Neuronal stem cell (in vitro differentiated cells): Measurements from ENCODE around the gene OSBPL9.
"Not testable (repeated sequence)": the region's sequence is repeated elsewhere in the genome, so short reads cannot be mapped to it uniquely, and the experiment has no call there.

Experiments used
- DNase-seq: peaks from one replicate; pipeline ENCODE4 v3.0.0-alpha.2; 2013; ENCODE audit warnings: low spot score
- H2AFZ ChIP-seq: one replicate; pipeline ENCODE4 v1.6.1; 2013; ENCODE audit warnings: mild to moderate bottlenecking, low read length, inconsistent platforms
- H2AK5ac ChIP-seq: 2 replicates; pipeline ENCODE4 v1.6.1; 2013; ENCODE audit warnings: low read depth, mild to moderate bottlenecking, inconsistent platforms, low read length, moderate library complexity, mixed read lengths
- H2BK120ac ChIP-seq: 2 replicates; pipeline ENCODE4 v1.6.1; 2013; ENCODE audit warnings: low read depth, mild to moderate bottlenecking, inconsistent platforms, low read length, moderate library complexity, mixed read lengths
- H2BK12ac ChIP-seq: one replicate; pipeline ENCODE4 v1.6.1; 2013; ENCODE audit warnings: low read length, inconsistent platforms
- H2BK15ac ChIP-seq: 2 replicates; pipeline ENCODE4 v1.6.1; 2013; ENCODE audit warnings: mild to moderate bottlenecking, low read length, inconsistent platforms, mixed read lengths
- H2BK5ac ChIP-seq: one replicate; pipeline ENCODE4 v1.6.1; 2013; ENCODE audit warnings: inconsistent platforms, mild to moderate bottlenecking, low read length, moderate library complexity
- H3K14ac ChIP-seq: one replicate; pipeline ENCODE4 v1.6.1; 2013; ENCODE audit warnings: low read length, inconsistent platforms
- H3K18ac ChIP-seq: 2 replicates; pipeline ENCODE4 v1.6.1; 2013; ENCODE audit warnings: low read length, inconsistent platforms
- H3K23ac ChIP-seq: 2 replicates; pipeline ENCODE4 v1.6.1; 2013; ENCODE audit warnings: low read depth, mild to moderate bottlenecking, mixed read lengths, low read length, inconsistent platforms; ENCODE audit not compliant: poor library complexity
- H3K27ac ChIP-seq: replicated peaks from 3 replicates; pipeline ENCODE4 v1.5.1; 2013; ENCODE audit warnings: low read length, inconsistent platforms
- H3K27me3 ChIP-seq, 3 experiments: 2 replicates each; pipeline ENCODE4 v1.6.1; 2013; ENCODE audit warnings: low read length in 3 of 3, mild to moderate bottlenecking in 2 of 3, inconsistent platforms in 1 of 3, low read depth in 1 of 3, mixed read lengths in 1 of 3, moderate library complexity in 1 of 3; ENCODE audit not compliant: control insufficient read depth in 3 of 3, insufficient read depth in 3 of 3
- H3K36me3 ChIP-seq, 2 donors: replicated peaks in 1 of 2; 2 replicates each; pipeline ENCODE4 v1.6.1; 2013; ENCODE audit warnings: low read length in 2 of 2; ENCODE audit not compliant: control insufficient read depth in 2 of 2, insufficient read depth in 2 of 2
- H3K4ac ChIP-seq: 2 replicates; pipeline ENCODE4 v1.6.1; 2013; ENCODE audit warnings: inconsistent platforms, mild to moderate bottlenecking, low read length, moderate library complexity
- H3K4me1 ChIP-seq, 2 donors: 1 replicate in 1 of 2; 2 replicates in 1 of 2; pipeline ENCODE4 v1.6.1; 2013; ENCODE audit warnings: low read length in 2 of 2, low read depth in 1 of 2; ENCODE audit not compliant: control insufficient read depth in 2 of 2, insufficient read depth in 1 of 2
- H3K4me2 ChIP-seq: one replicate; pipeline ENCODE4 v1.6.1; 2013; ENCODE audit warnings: mild to moderate bottlenecking, low read length, inconsistent platforms; ENCODE audit not compliant: insufficient read depth, poor library complexity, severe bottlenecking
- H3K4me3 ChIP-seq, 2 donors: 2 replicates each; pipeline ENCODE4 v1.5.1; 2013; ENCODE audit warnings: low read length in 2 of 2, mild to moderate bottlenecking in 2 of 2, inconsistent platforms in 1 of 2, moderate library complexity in 1 of 2
- H3K79me1 ChIP-seq: one replicate; pipeline ENCODE4 v1.6.1; 2013; ENCODE audit warnings: low read depth, mild to moderate bottlenecking, inconsistent platforms, low read length, moderate library complexity
- H3K9ac ChIP-seq: one replicate; pipeline ENCODE4 v1.6.1; 2013; ENCODE audit warnings: mild to moderate bottlenecking, low read depth, low read length, inconsistent platforms; ENCODE audit not compliant: poor library complexity
- H3K9me3 ChIP-seq, 2 donors: replicated peaks in 1 of 2; 2 replicates each; pipeline versions ENCODE3 to v1.6.1; 2013; ENCODE audit warnings: low read length in 2 of 2, mild to moderate bottlenecking in 2 of 2, inconsistent platforms in 1 of 2, low read depth in 1 of 2, mixed read lengths in 1 of 2, moderate library complexity in 1 of 2; ENCODE audit not compliant: control insufficient read depth in 2 of 2, insufficient read depth in 1 of 2
- H4K8ac ChIP-seq: one replicate; pipeline ENCODE4 v1.6.1; 2013; ENCODE audit warnings: low read depth, mild to moderate bottlenecking, inconsistent platforms, low read length, moderate library complexity
- H4K91ac ChIP-seq: one replicate; pipeline ENCODE4 v1.6.1; 2013; ENCODE audit warnings: low read length, low read depth, mild to moderate bottlenecking, inconsistent platforms; ENCODE audit not compliant: poor library complexity
- WGBS, 2 donors: extraction: QIAGEN DNeasy Blood & Tissue Kit; methylation state at CpG; one replicate each; pipeline ENCODE4 v1.1.7; 2013; ENCODE audit warnings: missing lambda C conversion rate in 2 of 2, mixed read lengths in 1 of 2; ENCODE audit not compliant: insufficient read length in 2 of 2, insufficient replicate concordance in 1 of 2; ENCODE audit errors: extremely low coverage in 2 of 2; 5-methylcytosine and 5-hydroxymethylcytosine counted together

The OSBPL9 gene

GRCh38 chr1:51643362-51643761 lies 26.5 kb downstream of the OSBPL9 start:
- WGBS, 2 donors = no CpG with 5 or more reads among the region's 1 CpG
- Histone ChIP-seq H2AK5ac (no peak overlapping the region), H2BK12ac (no peak overlapping the region), H3K18ac (no peak overlapping the region), H3K23ac (no peak overlapping the region), H2BK120ac (no peak overlapping the region), H4K91ac (no peak overlapping the region), H3K36me3 (no peaks in the 10 kb centered on the region), H3K14ac (no peak overlapping the region), H2BK15ac (no peak overlapping the region), H3K9ac (no peak overlapping the region), H3K4me2 (no peak overlapping the region), H3K9me3 (peaks cover 0 to 11% of the 10 kb centered on the region in 2 donors), H4K8ac (no peak overlapping the region), H3K4ac (no peak overlapping the region), H2AFZ (no peak overlapping the region), H3K27me3 (no peaks in the 10 kb centered on the region), H3K4me3 (no peak overlapping the region), H2BK5ac (no peak overlapping the region), H3K4me1 (peaks cover 7 to 12% of the 10 kb centered on the region in 2 donors), H3K79me1 (peaks cover 3% of the 10 kb centered on the region), H3K27ac (no peak overlapping the region)
- DNase-seq = no peak

DNA sequence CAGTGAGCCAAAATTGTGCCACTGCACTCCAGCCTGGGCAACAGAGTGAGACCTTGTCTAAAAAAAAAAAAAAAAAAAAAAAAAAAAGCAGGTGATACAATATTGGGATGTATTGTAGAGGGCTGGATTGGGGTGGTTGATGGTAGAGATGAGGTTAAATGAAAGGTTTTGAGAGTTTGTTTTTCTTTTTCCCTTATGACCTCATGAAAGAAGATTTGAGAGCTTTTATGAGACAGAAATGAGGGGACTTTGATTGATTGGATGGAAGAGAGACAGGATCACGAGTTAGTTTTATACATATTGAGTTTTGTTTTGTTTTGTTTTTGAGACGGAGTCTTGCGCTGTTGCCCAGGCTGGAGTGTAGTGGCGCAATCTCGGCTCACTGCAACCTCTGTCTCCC lies 27.1 kb downstream of the OSBPL9 start:
- H3K4ac ChIP-seq = no peak overlapping the region
- no peaks in the 10 kb centered on the region for H3K36me3 ChIP-seq
- H3K4me2 ChIP-seq = no peak overlapping the region
- peaks cover 0 to 11% of the 10 kb centered on the region in 2 donors for H3K9me3 ChIP-seq
- DNase-seq = no peak
- no peak overlapping the region for H3K14ac ChIP-seq
- peaks cover 9 to 14% of the 10 kb centered on the region in 2 donors for H3K4me1 ChIP-seq
- H3K18ac ChIP-seq = no peak overlapping the region
- peaks cover 3% of the 10 kb centered on the region for H3K79me1 ChIP-seq
- WGBS, 2 donors = no CpG with 5 or more reads among the region's 5 CpGs
- H2BK120ac ChIP-seq = no peak overlapping the region
- H4K91ac ChIP-seq = no peak overlapping the region
- H2AFZ ChIP-seq = no peak overlapping the region
- H4K8ac ChIP-seq = no peak overlapping the region
- H2BK15ac ChIP-seq = no peak overlapping the region
- no peak overlapping the region for H2BK5ac ChIP-seq
- H3K27ac ChIP-seq = no peak overlapping the region
- H3K27me3 ChIP-seq = no peaks in the 10 kb centered on the region
- no peak overlapping the region for H3K4me3 ChIP-seq
- no peak overlapping the region for H3K9ac ChIP-seq
- no peak overlapping the region for H2BK12ac ChIP-seq
- no peak overlapping the region for H2AK5ac ChIP-seq
- no peak overlapping the region for H3K23ac ChIP-seq

DNA sequence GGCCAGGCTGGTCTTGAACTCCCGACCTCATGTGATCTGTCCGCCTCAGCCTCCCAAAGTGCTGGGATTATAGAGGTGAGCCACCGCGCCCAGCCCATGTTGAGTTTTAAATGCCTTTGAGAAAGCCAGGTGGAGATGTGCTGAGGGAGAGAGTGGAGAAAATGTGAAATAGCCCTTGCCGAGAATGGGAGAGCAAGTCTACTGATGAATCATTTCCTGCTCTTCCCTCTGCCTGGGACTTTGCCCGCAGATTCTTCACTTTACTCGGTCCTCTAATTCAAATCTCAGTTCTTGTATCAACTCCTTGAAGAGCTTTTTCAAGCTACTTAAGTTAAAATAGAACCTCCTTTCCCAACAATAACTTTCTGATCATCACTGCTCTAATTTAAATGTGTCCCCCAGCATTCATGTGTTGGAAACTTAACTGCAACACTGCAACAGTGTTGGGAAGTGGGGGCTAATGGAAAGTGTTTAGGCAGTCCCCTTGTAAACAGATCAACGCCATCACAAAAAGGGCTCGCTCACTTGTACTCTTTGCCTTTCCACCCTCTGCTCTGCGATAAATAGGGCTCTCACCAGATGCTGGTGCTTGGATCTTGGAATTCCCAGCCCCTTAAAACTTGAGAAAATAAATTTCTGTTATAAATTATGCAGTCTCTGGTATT lies 27.8 kb downstream of the OSBPL9 start:
- no peak overlapping the region for H2AK5ac ChIP-seq
- peaks cover 3% of the 10 kb centered on the region for H3K79me1 ChIP-seq
- no peak overlapping the region for H2BK12ac ChIP-seq
- H2BK5ac ChIP-seq = no peak overlapping the region
- no peak overlapping the region for H3K4ac ChIP-seq
- H3K27me3 ChIP-seq = no peaks in the 10 kb centered on the region
- H3K18ac ChIP-seq = no peak overlapping the region
- no peak overlapping the region for H3K4me2 ChIP-seq
- no peak overlapping the region for H3K9ac ChIP-seq
- no CpG with 5 or more reads among the region's 10 CpGs for WGBS, 2 donors
- H3K4me1 ChIP-seq = peaks cover 9 to 14% of the 10 kb centered on the region in 2 donors
- no peaks in the 10 kb centered on the region for H3K36me3 ChIP-seq
- H3K23ac ChIP-seq = no peak overlapping the region
- no peak overlapping the region for H3K14ac ChIP-seq
- H4K8ac ChIP-seq = no peak overlapping the region
- no peak overlapping the region for H2BK15ac ChIP-seq
- peaks cover 0 to 11% of the 10 kb centered on the region in 2 donors for H3K9me3 ChIP-seq
- H2BK120ac ChIP-seq = no peak overlapping the region
- no peak for DNase-seq
- no peak overlapping the region for H2AFZ ChIP-seq
- H3K27ac ChIP-seq = no peak overlapping the region
- no peak overlapping the region for H4K91ac ChIP-seq
- H3K4me3 ChIP-seq = no peak overlapping the region

DNA sequence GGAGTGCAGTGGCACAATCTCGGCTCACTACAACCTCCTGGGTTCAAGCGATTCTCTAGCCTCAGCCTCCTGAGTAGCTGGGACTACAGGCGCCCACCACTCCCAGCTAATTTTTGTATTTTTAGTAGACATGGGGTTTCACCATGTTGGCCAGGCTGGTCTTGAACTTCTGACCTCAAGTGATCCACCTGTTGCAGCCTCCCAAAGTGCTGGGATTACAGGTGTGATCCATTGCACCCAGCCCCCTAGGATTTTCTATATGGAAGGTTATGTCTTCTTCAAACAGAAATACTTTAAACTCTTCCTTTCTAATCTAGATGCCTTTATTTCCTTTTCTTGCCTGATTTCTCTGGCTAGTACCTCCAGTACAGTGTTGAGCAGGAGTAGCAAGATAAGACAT lies 29.7 kb downstream of the OSBPL9 start:
- not testable (repeated sequence) for H3K36me3 ChIP-seq, H2BK12ac ChIP-seq, H3K4ac ChIP-seq, H3K4me2 ChIP-seq, H3K18ac ChIP-seq, H3K9ac ChIP-seq, H3K79me1 ChIP-seq, H2BK120ac ChIP-seq, H3K27me3 ChIP-seq, H2BK5ac ChIP-seq, H3K14ac ChIP-seq, H4K91ac ChIP-seq, DNase-seq, H3K23ac ChIP-seq, H3K27ac ChIP-seq, H2BK15ac ChIP-seq, H4K8ac ChIP-seq, H3K4me3 ChIP-seq, H2AFZ ChIP-seq, H2AK5ac ChIP-seq
- H3K9me3 ChIP-seq = peaks cover 0 to 11% of the 10 kb centered on the region in 2 donors
- no CpG with 5 or more reads among the region's 3 CpGs for WGBS, 2 donors
- peaks cover 9 to 12% of the 10 kb centered on the region in 2 donors for H3K4me1 ChIP-seq
